GM21786 (cell line): ENCODE results near the gene LELP1.
"Not testable (repeated sequence)": the region's sequence is repeated elsewhere in the genome, so short reads cannot be mapped to it uniquely, and the experiment has no call there.

Experiments
- ATAC-seq: cut with Tn5 transposase; IDR thresholded peaks from one replicate; pipeline ENCODE4 v1.9.1; 2021; ENCODE audit not compliant: unreplicated experiment

The LELP1 gene

DNA sequence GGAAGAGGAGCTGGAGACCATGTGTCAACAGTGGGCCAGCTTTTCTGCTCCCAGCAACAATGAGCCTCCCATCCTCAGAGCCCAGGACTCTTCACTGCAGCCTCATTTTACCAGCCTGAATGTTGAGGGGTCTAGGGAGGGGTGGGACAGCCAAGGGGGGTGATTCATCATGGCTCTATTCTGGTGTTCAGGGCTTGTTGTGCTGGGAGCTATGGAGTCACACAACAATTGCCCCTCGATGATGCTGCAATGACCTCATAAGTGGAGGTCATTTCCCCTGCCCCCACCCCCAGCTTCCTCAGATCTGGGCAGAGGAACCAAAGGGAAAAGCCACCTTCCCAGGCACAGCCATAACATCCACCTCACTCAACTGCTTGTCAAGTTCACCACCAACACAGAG is at the start of gene LELP1:
LELP1 (plus strand) TSS at position 301 of the 400 bp plus-strand sequence. CDS start 1,278 bp downstream, outside the sequence.
- ATAC-seq = no peak

DNA sequence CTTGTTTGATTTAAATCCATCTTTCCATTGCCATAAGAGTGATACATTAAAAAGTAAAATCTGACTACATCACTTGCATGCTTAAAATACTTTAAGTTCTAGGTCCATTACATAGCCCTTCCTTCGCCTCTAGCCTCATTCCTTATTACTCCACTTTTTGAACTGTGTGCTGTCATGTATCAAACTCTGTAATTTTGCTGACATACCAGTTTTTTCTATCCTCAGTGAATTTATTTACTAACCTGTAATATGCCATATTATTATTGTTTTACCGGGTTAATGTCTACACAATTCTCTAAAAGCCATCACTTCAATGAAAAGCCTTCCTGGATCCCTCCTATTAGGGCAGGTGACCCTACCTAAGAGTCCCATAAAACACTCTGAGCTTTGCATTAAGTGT is 47.7 kb upstream of the LELP1 start:
- ATAC-seq = no peak

- ATAC-seq = no peak
Observed at GRCh38 chr1:153168686-153169085, 34.5 kb upstream of the LELP1 start.

- no peak for ATAC-seq
Observed at GRCh38 chr1:153174624-153175023, 28.6 kb upstream of the LELP1 start.

- ATAC-seq = no peak
Observed at GRCh38 chr1:153178922-153179321, 24.3 kb upstream of the LELP1 start.

GRCh38 chr1:153180556-153180955 is 22.7 kb upstream of the LELP1 start:
- no peak for ATAC-seq

GRCh38 chr1:153188301-153188700 is 14.9 kb upstream of the LELP1 start:
- ATAC-seq = not testable (repeated sequence)

DNA sequence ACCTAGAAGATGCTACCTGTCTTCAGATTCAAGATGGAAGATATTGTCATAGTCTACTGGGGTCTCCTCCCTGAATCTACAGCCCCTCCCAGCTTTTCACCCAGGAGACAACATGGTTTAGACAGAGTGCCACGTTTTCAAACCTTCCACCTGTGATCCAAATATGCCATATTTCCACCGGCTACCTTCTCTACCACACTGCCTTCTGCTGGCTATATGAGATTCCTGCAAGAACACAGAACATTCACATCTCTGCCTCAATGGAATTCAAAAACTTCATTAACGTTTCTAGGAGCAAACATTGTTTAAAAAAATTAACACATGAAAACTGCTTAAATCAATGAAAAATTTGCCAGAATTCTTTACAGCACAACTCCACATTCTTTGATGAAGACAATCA is 12.9 kb upstream of the LELP1 start:
- no peak for ATAC-seq

GRCh38 chr1:153192697-153193096 is 10.5 kb upstream of the LELP1 start:
- ATAC-seq = no peak

DNA sequence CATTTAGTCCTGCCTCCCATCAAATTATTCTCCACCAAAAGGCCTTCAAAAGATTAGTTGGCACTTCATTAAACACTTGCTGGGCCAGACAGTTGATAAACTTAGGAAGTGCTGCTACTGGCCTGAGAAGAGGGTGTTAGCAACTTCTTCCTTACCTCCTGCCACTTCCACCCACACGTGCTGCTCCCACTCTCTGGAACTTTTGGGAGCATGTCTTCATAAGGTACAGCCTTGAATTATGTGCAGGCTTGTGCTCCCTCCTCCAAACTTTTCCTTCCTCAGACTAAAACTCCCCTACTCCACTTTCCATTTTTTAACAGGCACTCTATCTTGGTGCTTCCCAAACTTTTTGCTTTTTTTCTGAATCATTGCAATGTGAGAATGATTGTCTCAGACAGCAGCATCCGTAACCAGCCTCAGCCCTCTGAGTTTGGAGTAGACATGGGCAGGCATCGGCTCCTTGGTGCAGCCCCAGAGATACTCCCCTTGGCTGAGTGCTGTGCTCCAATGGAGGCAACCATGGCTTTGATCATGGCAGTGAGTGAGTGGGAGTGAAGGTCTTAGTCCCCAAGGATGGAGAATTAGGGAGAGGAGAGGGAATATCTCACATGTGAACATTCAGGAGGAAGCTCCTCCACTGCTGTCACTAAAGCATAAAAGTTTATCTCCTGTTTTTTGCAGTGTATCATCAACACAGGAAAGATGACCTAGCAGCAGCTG is 8.7 kb upstream of the LELP1 start:
- ATAC-seq = no peak

- no peak for ATAC-seq
Observed at GRCh38 chr1:153195216-153195615, 8.0 kb upstream of the LELP1 start.

GRCh38 chr1:153202006-153202405 is 1.2 kb upstream of the LELP1 start:
- ATAC-seq = no peak

DNA sequence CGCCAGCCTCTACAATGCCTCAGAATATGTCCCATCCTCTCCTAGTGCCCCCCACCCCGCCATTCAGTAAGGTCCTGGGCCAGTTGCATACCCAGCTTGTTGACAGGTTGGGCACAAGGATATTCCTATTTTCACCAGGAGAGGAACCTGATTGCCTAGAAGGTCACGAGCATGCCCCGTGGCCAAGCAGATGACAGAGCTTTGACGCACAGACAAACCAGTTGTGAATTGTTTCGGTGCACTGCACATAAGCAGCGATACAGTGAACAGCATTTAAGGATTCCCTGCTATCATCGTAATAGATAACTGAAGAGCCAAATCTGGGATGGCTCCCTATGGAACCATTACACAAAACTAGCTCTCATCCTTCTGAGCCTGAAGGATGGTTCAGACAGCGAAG is 3.4 kb downstream of the LELP1 start:
- ATAC-seq = no peak

- no peak for ATAC-seq
Observed at GRCh38 chr1:153210206-153210605, 7.0 kb downstream of the LELP1 start.

DNA sequence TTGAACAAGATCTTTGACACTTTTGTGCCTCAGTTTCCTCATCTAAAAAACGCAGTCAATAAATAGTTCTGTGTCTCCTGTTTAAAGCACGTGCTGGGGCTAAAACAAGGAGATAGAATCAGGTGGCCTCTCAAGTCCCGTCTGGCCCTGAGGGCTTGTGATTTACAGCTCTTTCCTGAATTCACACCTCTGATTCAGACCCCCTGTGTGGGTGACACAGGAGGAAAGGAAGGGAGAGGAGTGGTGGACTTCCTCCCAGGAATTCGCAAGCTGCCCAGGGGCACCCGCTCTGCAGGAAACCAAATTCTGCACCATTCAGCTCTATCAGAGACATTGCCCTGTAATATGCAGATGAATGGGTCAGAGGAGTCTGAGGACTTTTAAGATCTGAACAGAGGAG is 9.0 kb downstream of the LELP1 start:
- no peak for ATAC-seq

DNA sequence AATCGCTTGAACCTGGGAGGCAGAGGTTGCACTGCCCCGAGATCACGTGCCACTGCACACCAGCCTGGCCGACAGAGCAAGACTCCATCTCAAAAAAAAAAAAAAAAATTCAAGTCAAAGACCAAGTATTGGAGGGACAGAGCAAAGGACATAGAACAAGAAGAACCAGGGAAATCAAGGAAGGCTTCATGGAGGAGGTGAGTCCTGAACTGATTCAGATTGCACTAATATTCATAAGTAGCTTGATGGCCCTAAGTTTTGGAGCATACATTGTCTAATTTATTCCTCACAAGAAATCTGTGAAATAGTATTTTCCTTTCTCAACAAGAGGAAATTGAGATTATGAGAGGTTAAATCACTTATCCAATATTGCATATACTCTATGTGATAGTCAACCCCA is 10.3 kb downstream of the LELP1 start:
- ATAC-seq = no peak

DNA sequence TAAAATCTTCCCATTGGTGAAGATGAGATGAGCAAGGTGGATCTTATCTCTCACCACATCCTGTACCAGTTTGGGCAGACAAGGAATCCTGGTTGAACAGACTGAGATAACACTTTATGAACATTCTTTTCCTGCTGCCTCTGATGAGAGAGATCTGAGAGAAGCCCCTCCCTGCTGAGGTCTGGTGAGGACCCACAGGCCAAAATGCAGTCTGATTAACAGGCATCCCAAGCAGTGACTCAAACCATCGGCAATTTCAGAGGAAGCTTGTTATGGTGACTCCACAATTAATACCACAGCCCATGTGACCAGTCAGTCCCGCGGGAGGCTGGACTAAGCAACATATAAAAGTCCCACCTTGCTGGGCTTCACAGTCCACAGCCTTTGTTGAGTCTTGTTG is 14.0 kb downstream of the LELP1 start, which contains the start of gene PRR9:
PRR9 (plus strand) TSS at position 373 of the 400 bp plus-strand sequence. CDS start 561 bp downstream, outside the sequence.
- no peak for ATAC-seq

GRCh38 chr1:153217744-153218416 is 14.7 kb downstream of the LELP1 start:
- ATAC-seq = no peak

GRCh38 chr1:153220606-153221303 is 17.5 kb downstream of the LELP1 start:
- ATAC-seq = no peak

DNA sequence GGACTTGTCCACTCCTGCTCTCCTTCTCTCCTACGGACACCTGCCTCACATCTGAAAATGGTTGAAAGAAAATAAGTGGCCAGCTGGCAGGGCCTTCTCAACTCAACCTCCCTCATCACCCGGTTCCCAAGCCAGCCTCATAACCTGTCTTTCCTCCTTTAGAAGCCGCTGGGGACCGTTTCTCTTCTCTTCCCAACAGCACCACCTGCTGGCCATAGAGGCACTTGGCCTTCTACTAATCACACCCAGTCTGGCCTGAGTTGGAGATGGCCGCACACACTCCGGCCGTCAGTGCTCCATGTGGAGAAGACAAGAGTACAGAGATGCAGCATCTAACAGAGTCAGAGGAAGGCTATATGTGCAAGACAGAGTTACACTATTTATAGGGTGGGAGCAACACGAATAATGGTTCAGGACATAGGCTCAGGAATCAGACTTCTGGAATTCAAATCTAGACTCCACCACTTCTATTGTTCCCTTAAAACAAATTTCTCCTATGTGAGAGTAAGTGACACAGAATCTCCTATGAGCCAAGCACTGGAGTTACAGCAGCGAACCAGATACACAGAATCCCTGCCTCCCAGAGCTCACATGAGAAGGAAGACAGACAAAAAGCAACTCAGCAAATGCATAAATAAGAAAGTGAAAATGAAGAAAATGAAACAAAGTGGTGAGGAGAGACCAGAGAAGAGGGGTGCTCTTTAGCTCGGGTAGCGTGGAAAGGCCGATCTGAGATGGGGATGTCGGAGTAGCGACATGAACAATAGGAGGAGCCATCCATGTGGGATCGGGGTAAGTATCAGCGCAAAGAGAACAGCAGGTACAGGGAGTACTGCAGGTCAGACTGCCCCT is 20.0 kb downstream of the LELP1 start:
- peak; percentile 71 for ATAC-seq

DNA sequence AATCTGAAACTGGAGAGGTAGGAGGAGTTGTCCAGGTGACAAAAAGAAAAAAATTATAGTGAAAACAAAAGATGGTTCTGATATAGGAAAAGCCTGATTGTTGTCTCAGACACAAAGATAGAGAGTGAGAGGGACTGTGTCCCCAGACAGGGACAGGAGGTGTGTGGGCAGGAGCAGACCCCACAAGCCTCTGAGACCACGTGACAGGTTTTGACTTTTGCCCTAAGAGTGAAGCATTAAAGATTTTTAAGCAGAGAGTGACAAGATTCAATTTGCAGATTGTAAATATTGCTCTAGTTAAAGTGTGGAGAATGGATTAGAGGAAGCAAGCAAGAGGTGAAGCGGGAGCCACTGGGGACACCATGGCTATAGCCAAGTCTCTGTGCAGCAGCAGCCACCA is 24.6 kb downstream of the LELP1 start:
- no peak for ATAC-seq
